Measurements from ENCODE around the gene TNNI3K.

- TF ChIP-seq, protein P1, sequence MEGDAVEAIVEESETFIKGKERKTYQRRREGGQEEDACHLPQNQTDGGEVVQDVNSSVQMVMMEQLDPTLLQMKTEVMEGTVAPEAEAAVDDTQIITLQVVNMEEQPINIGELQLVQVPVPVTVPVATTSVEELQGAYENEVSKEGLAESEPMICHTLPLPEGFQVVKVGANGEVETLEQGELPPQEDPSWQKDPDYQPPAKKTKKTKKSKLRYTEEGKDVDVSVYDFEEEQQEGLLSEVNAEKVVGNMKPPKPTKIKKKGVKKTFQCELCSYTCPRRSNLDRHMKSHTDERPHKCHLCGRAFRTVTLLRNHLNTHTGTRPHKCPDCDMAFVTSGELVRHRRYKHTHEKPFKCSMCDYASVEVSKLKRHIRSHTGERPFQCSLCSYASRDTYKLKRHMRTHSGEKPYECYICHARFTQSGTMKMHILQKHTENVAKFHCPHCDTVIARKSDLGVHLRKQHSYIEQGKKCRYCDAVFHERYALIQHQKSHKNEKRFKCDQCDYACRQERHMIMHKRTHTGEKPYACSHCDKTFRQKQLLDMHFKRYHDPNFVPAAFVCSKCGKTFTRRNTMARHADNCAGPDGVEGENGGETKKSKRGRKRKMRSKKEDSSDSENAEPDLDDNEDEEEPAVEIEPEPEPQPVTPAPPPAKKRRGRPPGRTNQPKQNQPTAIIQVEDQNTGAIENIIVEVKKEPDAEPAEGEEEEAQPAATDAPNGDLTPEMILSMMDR (IDR thresholded peaks at IDR 0.05): no peak
- TF ChIP-seq EP300 (IDR thresholded peaks at IDR 0.05): no peak
- no peak for TF ChIP-seq POLR2A (IDR thresholded peaks at IDR 0.05)
Observed at GRCh38 chr1:74478979-74479378, 243.8 kb downstream of the TNNI3K start.
